GM12873 (cell line): ENCODE data around the gene KCNQ5.

Source experiments
- TF ChIP-seq, protein P1 (sequence below): IDR thresholded peaks from 2 replicates; pipeline ENCODE4 v1.5.1; 2012; ENCODE audit warnings: low read depth, mild to moderate bottlenecking, moderate library complexity, low read length, control low read depth; ENCODE audit not compliant: insufficient read depth; ENCODE audit errors: missing control alignments

The KCNQ5 gene

DNA sequence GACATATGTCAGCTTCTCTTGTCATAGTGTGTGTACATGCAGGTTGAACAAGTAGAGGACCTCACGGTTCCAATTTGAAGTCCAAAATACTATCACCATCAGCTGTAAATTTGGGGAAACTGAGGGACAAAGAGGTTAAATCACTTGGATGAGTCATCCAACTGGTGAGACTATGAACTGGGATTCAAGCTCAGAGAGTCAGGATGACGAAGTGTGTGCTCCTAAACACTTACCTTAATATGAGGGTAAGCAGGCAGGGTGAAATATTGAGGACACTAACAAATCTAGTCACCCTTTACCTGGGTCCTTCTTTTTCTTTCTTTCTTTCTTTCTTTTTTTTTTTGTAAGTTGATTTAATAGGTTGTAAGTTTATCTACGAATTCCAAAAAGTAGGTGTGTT, 198.3 kb downstream of the KCNQ5 start:
- TF ChIP-seq, protein P1, sequence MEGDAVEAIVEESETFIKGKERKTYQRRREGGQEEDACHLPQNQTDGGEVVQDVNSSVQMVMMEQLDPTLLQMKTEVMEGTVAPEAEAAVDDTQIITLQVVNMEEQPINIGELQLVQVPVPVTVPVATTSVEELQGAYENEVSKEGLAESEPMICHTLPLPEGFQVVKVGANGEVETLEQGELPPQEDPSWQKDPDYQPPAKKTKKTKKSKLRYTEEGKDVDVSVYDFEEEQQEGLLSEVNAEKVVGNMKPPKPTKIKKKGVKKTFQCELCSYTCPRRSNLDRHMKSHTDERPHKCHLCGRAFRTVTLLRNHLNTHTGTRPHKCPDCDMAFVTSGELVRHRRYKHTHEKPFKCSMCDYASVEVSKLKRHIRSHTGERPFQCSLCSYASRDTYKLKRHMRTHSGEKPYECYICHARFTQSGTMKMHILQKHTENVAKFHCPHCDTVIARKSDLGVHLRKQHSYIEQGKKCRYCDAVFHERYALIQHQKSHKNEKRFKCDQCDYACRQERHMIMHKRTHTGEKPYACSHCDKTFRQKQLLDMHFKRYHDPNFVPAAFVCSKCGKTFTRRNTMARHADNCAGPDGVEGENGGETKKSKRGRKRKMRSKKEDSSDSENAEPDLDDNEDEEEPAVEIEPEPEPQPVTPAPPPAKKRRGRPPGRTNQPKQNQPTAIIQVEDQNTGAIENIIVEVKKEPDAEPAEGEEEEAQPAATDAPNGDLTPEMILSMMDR: no peak

DNA sequence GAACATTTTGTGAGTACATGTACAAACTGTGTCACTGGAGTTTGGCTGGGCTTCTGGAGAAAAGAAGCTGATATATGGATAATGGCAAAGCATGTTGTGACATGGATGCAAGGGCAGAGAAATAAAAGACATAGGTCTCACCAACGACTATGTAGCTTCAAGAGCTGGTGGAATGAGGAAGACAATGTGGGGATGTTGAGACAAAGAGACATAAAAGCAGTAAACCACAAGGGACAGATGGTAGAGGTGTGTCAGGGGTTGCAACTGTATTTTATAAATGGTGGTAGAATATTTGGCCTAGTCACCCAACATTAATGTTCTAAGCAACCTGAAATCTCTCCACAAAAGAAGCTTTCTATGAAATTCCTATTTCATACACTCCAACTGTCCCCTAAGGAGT, 199.0 kb downstream of the KCNQ5 start:
- TF ChIP-seq, protein P1: no peak

DNA sequence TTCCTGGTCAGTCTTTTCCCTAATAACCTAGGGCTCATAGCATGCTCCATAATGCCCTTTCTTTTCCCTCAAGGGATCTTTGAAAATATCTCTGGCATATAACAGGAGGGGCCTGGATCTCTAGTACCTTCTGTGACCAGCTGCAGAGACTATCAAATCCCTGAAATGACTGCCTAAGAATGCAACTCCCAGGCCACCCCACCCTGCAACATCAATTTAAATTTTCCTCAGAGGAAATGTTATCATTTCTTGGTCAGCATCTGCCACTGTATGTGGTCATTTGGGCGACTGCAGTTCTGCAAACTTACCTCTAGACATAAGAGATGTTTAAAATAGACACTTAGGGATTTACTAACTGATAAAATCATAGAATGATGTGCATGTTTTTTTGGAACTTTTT, 200.2 kb downstream of the KCNQ5 start:
- TF ChIP-seq, protein P1: no peak

DNA sequence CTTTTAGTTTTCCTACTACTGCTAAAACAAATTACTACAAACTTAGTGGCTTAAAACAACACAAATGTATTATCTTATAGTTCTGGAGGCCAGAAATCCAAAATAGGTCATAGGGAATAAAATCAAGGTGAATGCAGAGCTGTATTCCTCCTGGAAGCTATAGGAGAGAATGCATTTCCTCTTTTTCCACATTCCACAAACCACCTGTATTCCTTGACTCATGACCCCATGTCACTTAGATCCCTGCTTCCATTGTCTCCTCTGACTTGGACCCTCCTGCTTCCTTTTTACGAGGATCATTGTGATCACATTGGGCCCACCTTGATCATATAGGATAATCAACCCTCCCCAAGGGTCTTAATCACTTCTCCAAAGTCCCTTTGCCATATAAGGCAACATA, 200.8 kb downstream of the KCNQ5 start:
- TF ChIP-seq, protein P1: no peak

DNA sequence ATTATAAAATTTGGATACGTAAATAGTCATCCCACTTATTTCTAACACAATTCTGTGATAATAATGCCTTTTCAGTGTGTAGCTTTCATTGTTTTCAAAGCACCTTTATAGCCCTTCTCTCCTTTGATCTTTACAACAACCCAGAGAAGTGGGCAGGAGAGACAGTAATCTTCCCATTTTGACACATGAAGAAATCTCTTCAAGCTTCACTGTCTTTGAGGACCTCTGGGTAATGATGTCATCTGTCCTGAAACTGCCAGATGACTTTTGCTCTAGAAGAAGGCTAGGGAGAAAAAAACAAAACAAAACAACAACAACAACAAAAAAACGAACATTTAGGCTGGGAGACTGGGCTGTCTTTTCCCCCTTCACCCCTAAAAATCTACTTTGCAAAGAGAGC, 203.0 kb downstream of the KCNQ5 start:
- TF ChIP-seq, protein P1: no peak

DNA sequence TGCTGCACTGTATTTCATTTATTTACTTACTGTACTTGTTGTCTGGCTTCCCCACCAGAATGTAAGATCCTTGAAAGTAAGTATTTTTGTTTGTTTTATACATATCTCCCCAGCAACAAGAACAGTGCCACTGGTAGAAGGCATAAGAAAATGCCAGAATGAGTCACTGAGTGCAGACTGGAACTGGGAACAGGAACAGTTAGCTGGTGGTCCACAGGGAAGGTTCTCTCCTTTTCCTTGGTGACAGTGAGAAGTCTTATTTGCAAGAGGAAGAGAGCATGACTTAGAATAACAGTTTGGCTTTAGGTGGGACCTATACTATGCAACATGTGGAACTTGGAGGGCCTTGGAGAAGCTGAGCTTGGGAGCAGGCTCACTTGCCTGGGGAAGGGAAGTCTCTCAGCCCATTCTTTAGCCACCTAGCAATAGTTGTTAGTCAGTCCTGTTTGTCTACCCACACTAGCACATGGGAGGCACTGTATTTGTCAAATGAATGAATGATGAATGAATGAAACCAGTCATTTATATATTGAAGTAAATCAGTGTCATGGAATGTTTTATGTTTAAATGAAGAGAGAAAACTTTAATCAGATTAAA, 203.5 kb downstream of the KCNQ5 start:
- TF ChIP-seq, protein P1: no peak

DNA sequence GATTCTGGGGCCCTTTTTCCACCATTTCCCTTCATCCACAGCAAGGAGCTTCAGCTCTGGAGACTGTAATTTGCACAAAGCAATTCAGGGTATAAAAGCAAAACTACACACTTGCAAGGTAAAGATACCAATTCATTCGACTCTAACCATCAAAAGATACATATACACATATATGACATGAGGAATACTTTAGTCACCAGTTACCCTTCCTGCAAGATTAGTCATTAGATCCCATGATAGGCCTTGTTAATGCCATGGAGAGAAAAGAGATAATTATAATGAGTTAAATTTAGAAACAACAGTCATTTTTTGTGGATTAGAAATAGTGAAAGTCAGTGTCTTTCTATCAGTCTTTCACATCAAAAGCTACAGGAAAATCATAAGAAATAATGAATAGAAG, 204.2 kb downstream of the KCNQ5 start:
- TF ChIP-seq, protein P1: no peak
